GM19324 (cell line): ENCODE data around the gene FADS2.

Source experiments
- ATAC-seq: cut with Tn5 transposase; IDR thresholded peaks from one replicate; pipeline ENCODE4 v1.9.1; 2021; ENCODE audit warnings: mild to moderate bottlenecking, moderate library complexity; ENCODE audit not compliant: unreplicated experiment, low FRiP score

Gene FADS2

DNA sequence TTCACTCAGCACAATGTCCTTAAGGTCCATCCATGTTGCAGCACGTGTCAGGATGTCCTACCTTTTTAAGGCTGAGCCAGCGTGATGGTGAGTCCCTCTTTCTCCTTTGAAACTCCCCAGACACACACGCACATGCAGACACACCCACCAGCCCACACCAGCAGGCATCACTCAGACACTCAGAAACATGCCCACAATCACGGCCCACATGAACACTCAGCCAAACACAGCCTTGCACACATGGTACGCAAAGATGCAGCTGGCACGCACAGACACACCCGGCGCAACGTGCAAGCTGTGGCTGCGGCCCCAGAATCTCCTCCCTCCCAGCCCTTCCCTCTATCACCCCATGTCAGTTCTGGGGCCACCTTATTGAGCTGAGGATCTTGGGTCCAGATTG lies 55.2 kb downstream of the FADS2 start:
- ATAC-seq = no peak

DNA sequence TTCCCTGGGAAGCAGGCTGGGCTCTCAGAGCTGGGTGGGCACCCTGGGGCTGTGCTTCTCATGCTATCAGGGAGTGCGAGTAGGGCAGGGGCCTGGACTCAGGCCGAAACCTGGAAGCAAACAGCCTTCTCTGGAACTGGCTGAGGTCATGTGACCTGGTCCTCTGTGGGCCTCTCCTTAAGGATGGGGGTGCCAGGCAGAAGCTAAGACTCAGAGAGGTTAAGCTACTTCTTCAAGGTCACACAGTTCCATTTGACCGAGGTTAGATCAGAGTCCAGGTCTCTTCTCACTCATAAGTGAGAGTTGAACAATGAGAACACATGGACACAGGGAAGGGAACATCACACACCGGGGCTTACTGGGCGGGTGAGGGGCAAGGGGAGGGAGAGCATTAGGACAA lies 55.8 kb downstream of the FADS2 start:
- no peak for ATAC-seq

DNA sequence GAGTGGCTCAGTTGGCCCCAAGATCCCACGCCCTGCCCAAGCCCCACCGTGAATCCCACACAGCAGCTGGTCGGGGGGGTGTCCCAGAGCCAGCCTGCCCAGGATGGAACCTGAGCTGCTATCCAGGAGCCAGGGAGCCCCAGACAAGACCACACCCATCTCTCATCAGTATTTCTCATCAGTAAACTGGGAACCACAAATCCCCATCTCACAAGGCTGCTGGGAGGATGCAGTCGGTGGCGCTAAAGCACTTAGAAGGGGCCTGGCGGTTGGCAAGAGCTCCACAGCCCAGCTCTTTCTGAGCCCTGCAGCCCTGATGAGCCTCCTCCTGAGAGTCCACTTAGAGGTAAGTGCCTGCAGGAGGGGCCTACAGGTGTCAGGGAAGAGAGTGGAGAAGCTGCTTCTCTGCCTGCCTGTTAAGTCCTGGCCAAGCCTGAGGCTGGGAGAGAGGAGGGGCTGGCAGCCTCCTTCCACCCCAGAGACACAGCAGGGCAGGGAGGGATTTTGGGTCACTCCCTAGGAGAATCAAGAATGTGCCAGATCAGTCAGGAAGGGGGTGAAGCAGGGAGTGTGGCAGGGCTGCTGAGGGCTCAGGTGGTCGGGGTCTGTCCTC lies 57.2 kb downstream of the FADS2 start:
- ATAC-seq = no peak

DNA sequence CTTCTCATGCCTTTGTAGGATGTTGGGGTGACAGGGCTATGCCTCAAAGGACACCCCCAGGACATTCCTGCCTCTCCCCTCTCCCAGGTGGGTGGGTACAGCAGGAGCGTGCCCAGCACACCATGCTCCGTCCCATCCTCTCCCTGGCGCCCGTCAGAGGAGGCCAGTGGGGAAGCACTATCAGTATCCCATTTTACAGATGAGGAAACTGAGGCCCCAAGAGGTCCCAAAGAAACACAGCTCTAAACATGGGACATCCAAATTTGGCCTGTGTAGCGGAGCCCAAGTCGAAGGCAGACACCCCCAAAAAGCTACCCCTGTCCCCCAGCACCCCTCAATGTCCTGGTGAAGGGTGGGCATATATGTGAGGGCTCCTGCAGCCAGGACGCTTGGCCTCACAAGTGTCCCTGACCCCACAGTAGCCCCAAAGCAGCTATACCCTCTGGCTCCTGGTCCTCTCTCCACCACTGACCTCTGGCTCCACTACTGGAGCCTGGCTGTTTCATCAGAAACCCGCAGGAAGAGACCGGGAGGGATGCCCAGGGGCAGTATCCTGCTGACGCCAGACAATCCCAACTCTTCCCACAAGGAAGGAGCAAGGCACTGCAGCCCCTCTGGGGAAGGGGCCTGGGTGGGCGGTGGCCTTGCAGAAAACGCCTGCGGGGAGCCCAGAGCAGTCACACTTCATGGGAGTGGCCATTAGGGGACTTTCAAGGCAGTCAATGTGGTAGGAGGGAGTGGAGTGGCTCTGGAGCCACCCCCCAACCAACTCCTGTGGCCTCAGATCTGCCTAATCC lies 57.9 kb downstream of the FADS2 start:
- no peak for ATAC-seq

DNA sequence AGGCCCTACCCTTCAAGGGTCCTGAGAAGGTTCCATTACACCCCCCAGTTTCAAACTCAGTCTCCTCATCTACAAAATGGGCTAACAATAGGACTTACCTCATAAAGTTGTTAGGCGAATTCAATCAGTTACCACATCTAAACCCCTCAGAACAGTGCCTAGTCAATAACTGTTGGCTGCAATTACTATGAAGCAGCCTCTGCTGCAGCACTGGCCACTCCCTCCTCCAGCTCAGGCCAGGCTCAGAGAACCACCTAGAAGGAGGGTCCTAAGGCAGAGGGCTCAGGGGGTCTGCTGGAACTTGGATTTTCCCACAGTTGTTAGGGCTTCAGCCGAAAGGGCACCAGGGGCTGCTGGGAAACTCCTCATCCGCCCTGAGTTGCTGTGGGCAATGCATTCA lies 58.5 kb downstream of the FADS2 start:
- ATAC-seq = no peak

DNA sequence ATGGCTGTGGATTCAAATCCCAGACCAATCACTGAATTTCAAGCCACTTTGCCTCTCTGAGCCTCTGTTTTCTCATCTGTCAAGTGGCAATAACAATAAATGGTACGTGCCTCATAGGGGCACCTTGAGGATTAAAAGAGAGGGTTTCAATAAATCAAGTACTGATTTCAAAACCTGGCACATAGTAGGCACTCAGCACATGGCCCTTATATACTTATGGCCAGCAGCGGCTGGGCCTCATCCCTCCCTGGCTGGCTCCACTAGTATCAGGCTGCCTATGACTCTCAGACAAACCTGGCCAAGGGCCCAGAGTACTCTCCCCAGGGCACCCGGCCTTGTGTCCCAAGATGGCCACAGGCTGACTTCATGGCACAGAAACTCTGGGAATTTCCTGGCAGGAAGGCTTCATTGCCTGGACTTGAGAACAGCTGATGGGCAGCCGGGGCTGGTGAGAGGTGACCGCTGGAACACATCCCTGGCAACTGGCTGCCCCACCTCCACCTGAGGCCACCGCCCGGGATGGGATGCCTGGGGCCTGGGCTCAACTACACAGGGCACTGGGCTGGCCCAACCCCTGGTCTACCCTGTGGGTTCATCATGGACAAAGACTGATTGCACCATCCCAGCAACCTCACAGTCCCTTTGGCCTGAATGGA lies 59.9 kb downstream of the FADS2 start:
- no peak for ATAC-seq

DNA sequence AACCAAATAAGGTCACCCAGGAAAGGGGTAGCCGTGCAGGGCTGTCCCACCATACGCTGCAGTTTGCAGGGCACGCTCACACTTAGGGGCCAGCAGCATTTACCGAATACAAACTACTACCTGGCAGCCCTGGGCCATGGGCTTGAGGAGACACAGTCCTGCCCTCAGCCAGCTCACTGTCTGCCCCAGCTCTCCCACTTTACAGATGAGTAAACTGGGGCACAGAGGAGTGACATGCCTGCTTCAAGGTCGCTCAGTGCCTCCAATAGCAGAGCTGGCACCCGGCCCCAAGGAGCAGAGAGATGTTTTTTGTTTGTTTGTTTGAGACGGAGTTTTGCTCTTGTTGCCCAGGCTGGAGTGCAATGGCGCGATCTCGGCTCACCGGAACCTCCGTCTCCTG lies 60.5 kb downstream of the FADS2 start:
- no peak for ATAC-seq

DNA sequence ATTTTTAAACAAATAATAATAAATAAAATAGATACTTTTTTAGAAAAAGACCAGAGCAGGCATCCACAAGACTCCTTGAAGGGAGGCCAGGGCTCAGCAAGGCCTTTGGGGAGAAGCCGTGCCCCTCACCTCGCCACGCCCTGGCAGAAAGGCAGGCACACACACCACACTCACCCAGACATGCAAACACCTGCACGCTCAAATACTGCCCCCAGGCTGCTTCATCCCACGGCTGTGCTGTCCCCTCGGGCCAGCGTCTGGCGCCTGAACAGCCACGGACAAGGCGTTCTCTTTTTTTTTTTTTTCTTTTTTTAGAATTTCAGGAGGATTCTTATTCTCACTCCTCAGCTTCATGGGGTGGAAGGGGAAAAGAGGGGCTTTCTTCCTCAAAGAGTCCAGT lies 61.7 kb downstream of the FADS2 start:
- ATAC-seq = no peak

DNA sequence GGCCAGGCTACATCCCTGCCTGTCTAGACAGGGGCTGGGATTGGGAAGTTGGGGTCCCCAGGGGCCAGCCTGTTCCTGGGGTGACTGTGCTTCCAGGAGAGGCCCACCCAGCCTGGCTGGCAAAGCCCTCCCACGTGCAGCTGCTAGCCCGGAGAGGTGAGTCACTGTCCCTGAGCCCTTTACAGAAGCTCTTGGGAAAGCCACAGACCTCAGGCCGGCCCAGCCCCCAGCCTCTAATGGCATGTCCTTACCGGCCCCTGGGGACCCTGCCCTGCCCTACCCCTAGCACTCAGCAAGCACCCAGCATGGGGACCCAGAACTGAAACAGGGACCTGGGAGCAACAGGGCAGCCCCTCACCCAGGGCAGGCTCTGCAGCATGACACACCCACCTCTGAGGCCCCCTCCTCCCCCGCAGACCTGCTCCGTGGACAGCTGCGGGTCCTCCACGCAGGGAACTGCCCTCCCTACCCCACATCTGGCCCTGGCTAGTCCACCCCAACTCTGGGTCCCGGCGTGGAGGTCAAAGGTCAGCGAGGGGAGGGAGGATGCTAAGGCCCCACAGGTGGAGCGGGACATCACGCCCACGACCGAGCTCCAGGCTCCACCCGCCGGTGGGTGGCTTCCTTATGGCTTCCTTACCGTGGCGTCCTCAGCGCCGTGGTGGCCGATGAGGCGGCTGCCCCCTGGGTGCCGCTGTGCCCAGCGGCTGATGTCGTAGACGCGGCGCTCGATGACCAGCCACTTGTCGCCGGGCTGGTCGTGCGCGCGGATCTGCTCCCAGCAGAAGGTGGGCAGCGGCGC lies 62.6 kb downstream of the FADS2 start:
- peak; percentile 28 for ATAC-seq

DNA sequence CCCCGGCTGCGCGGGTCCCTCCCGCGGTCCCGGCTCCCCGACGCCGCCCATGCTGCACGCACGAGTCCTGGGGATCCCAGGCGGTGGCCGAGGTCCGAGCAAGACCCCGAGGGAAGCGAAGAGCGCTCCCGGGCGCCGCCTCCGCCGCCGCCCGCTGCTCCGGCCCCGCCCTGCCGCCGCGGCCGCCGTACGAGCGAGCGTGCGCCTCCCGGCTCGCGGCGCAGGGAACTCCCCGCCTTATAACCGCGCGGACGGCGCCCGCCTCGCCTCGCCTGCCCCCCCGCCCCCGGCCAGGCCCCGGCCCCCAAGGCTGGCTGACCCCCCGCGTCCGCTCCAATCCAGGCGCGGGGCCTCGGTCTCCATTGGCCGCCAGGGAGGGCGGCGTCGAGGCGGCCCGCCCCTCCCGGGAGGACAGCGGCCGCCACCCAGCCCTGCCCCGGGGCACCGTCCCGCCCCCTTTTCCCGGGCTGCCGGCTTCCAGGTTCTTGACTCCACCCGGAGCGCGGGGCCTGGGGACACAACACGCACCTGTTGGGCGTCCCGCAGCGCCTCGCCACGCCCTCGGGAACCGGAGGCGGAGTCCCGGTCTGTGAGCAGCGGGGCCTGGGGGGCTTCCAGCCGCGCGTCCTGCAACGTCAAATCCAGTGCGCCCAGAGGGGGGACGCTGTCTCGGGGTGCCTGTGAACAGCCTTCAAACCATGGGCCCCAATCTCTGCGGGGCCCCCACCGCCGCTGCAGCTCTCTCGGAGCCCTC lies 63.4 kb downstream of the FADS2 start, which contains the start of gene FADS3:
FADS3 (minus strand) TSS at position 215 of the 754 bp plus-strand sequence; CDS start at position 51, 164 bp downstream.
- peak; percentile 66 for ATAC-seq

DNA sequence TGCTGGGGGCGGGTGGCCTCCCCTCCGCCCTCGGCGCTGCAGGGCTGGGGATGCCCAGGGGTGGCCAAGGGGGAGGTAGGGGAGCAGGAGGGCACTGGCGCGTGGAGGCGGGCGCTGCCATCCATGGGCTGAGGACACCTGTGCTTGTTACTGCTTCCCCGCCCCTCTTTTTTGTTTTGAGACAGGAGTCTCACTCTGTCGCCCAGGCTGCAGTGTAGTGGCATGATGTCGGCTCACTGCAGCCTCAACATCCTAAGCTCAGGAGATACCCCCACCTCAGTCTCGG lies 63.9 kb downstream of the FADS2 start:
- ATAC-seq = peak; percentile 32

DNA sequence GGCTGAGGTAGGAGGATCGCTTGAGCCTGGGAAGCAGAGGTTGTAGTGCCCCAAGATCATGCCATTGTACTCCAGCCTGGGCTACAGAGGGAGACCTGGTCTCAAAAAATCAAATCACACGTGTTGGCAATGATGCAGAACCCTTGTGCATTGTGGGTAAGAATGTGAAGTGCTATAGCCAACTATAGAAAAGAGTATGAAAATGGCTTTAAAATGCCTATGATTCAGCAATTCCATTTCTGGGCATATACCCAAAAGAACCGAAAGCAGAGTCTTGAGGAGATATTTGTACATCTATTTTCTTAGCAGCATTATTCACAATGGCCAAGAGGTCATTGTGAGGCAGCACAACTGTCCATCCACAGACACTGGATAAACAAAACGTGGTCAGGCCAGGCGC lies 65.9 kb downstream of the FADS2 start:
- ATAC-seq = no peak

DNA sequence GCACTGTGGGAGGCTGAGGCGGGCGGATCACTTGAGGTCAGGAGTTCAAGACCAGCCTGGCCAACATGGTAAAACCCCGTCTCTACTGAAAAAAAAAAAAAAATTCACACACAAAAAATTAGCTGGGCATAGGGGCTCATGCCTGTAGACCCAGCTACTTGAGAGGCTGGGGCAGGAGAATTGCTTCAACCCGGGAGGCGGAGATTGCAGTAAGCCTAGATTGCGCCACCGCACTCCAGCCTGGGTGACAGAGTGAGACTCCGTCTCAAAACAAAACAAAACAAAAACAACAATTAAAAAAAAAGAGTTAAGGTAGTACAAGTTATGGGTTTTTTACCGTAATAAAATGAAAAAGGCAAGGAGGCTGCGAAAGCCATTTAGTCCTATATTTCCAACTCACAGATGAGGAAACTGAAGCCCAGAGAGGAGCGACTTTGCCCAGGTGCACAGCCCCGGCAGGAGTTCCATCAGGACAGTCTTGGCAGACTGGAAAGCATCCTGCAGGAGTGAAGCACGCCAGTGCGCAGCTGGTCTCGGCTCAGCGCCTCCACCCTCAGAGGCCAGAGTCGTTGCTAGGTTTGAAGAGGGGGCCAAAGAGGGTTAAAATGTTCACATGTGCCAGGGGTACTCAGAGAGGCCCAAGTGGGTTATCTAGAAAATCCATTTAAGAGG lies 67.1 kb downstream of the FADS2 start:
- ATAC-seq = no peak

DNA sequence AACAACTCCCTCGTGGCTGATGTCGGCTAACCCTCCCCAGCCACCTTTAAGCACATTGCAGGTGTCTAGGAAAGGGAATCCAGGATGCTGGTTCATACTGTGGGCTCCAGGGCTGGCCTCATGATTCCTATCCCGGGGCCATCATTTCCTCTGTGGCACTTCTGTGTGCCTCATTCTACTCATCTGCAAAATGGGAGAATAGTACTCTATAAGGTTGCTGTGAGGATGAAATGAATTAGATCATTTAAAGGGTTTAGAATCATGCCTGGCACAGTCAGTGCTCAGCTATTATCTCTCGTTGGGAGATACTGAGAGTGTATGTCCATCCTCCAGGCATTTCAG lies 67.6 kb downstream of the FADS2 start:
- no peak for ATAC-seq

DNA sequence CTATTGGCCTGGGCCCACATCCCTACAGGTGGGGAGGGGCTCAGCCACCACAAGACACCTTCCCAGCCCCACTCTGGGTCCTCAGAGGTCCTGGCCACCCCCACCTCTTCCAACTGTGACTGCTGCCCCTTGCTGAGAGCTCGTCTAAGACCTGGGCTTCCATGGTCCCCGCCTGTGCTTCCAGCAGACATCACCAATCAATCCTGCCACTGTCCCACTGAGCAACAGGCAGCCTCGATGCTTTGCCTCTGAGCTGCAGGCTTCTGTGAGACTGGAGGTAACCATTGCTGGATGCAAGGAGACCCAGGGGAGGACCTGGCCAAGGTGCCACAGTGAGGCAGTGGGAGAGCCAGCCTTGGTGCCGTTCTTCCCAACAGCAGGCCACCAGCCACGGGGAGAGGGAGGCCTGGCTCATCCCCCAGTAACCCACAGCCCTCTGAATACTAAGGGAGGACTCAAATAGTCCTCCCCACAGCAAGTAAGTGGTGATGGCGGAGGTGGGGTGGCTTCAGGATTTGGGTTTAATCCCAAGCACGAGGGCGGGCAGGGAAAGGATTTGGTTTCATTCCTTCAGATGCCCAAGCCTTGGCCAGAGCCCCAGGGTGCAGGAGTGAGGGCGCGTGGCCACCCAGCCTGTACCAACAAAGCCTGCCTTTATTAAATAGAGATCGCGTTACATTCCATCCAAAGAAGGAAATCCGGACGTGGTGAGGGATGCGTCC lies 68.7 kb downstream of the FADS2 start:
- ATAC-seq = no peak

DNA sequence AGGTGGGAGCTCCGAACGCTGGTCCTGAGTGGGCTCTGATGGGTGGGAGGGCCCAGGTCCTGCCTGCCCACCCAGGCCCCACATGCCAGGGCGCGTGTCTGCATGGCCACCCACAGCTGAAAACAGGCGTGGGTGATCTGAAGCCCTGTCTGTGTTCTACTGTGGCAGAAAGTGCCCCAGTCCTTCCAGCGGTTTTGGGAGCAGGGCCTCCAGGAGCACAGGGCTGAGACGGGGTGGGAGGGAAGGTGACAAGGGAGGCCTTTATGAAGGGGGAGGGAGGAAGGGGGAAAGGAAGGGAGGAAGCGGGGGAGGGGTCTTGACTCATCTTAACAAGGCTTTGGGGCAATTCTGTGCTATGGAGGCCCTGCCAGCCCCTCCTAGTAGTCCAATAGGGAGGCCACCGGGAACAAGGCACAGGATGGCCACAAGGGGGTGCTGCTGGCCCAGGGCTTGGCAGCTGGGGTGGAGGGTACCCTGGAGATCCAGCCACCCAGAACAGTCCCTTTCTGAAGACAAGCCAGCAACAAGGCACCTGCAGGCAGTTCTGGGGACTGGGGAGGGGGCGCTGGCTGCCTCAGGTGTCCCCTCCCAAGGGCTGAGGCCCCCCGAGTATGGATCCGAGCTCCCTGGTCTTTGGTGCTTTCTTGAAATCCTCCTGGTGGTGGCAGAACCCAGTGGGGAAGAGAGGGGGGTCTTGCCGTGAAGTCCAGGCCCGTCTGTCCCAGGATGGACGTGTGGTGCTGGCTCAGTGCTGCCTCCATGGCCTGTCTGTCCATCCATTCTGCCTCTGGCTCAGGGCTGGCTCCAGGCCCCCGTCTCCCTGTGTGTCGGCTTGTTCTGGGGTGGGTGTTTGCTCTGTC lies 69.5 kb downstream of the FADS2 start:
- no peak for ATAC-seq

DNA sequence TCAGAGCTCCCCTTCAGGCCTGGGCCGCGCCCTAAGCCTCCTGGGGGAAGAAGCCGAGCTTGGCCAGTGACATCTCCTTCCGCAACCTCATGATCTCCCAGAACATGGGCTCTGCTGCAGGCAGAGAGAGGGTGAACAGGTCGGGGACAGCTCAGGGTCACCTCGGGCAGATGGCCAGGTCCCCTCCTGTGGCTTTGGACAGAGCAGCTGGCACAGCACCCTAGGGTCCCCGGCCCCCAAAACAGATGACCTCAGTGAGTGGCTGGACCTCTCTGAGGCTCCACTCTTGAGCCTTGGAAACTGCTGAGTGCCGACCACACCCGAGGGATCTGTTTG lies 70.1 kb downstream of the FADS2 start:
- no peak for ATAC-seq

DNA sequence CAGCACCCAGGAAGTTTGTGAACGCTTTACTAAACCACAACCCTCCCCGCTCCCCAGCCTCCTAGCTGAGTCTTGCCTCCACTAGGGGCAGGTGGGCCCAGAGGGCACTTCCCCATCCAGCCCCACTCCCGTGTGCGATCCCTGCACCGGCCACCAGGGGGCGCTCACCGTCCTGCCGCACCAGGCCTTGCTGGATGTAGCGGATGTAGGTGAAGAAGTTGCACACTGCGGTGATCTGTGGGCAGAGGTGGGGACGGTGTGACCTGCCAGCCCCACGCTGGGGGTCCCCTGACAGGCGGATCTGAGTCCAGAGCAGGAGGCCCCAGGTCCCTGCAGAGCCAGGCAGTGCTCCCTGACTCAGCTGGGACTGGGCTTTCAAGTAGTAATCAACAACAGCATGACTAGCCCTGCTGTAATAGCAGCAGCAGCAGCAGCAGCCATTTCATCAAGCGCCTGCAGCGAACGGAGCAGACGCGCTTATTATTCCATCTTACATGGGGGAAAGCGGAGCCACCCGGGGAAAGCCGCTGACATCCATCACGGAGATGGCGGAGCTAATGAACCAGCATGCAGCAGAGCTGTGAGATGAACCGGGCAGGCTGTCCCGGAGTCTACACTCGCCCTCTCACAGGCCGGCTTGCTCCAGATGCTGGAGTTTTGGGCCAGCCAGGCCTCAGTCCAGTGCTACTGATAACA lies 71.2 kb downstream of the FADS2 start:
- ATAC-seq = peak; percentile 48
